NCI-H2171 (cell line): ENCODE data around the gene AK1.

ENCODE experiments used
- DNase-seq: peaks from one replicate; lab custom pipeline; 2025; lab: John Stamatoyannopoulos, UW

The AK1 gene

GRCh38 chr9:127909839-127910273, 32.4 kb upstream of the AK1 start:
- no peak for DNase-seq

DNA sequence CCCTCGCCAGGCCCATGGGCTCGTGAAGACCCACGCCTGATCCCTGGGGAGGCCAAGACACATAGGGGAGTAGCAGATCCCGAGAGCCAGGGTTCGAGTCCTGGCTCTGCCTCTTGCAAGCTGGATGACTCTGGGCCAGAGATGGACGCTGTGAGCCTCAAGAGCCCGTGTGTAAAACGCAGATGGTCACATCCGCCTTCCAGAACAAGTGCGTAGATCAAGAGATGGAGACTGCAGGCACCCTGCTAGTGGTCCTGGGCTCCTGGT, 31.1 kb upstream of the AK1 start:
- DNase-seq = no peak

DNA sequence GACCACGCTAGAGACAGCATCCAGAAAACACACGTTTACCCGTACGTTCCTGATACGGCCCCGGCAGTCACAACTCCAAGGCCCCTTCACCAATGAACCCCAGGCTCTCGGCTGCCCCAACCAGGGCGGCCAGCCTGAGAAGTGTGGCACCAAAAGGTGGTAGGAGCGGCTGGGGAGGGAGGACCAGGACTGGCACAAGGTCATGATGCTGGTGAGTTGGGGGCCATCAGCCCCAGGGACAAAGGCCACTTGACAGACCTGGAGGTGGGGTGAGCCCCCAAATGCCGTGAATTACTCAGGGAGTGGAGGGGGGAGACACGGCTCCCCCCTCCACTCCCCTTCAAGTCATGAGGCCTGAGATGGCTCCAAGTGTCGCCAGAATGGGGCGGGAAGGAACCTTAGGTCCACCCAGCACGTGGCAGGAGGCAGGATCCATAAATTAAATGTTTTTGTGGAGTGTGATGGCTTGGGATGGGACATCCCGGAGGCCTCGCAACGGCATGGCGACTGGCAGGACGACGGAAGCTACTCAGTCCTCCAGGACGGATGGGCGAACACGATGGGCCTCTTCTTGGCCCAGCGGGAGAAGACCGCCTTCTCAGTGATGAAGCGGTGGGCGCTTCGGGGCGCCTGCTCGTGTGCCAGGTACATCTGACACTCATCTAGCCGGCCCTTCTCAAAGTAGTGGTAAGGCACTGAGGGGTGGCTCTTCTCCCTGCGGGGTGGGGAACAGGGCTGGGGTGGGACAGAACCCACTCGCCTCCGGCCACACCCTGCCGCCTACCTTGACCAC, 30.6 kb upstream of the AK1 start:
- no peak for DNase-seq

- no peak for DNase-seq
Observed at GRCh38 chr9:127905788-127906191, 28.3 kb upstream of the AK1 start.

- DNase-seq = no peak
Observed at GRCh38 chr9:127905004-127905728, 27.7 kb upstream of the AK1 start.

GRCh38 chr9:127904561-127905003, 27.1 kb upstream of the AK1 start:
- no peak for DNase-seq

- DNase-seq = no peak
Observed at GRCh38 chr9:127903557-127904475, 26.3 kb upstream of the AK1 start.

DNA sequence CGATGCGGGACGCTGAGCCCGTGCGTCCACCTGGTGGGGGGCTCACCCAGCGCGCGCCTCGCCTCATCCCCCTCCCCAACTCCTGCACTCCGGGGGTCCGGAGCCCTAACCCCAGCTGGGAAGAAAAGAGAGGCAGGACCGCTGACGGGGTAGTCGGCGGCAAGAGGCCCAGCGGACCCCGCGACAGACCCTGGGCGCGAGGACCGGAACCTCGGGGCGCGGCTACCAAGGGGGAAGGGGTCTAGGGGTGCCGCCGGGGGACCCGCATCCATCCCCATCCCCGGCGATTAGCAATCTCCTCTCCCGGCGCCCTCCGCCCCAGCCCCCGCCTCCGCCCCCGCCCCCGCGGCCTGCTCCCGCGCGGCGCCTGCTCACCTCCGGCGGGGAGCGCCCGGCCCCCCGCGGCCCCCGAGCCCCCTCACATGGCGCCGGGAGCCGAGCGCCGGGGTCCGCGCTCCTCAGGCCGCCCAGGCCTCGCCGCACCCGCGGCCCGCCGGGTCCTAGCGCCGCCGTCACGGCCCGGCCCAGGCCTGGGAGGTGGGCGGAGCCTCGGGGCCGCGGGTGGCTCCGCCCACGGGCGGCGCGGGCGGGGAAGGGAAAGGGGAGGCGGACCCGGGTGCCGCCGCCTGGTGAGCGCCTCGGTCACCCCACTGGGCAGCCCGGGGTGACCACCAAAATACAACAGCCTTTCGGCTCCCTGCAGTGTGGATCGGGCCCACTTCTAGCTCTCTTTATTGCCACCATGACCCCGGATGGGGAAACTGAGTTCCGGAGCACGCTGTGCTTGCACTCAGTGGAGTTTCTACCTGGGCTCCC, 21.9 kb upstream of the AK1 start, which contains the start of gene ST6GALNAC6:
ST6GALNAC6 (minus strand) TSS at position 476 of the 816 bp plus-strand sequence. CDS start 1,622 bp downstream, outside the sequence.
- peak; percentile 86 for DNase-seq

- DNase-seq = no peak
Observed at GRCh38 chr9:127898433-127899127, 21.1 kb upstream of the AK1 start.

- DNase-seq = peak; percentile 47
Observed at GRCh38 chr9:127897193-127897692, 19.8 kb upstream of the AK1 start.

DNA sequence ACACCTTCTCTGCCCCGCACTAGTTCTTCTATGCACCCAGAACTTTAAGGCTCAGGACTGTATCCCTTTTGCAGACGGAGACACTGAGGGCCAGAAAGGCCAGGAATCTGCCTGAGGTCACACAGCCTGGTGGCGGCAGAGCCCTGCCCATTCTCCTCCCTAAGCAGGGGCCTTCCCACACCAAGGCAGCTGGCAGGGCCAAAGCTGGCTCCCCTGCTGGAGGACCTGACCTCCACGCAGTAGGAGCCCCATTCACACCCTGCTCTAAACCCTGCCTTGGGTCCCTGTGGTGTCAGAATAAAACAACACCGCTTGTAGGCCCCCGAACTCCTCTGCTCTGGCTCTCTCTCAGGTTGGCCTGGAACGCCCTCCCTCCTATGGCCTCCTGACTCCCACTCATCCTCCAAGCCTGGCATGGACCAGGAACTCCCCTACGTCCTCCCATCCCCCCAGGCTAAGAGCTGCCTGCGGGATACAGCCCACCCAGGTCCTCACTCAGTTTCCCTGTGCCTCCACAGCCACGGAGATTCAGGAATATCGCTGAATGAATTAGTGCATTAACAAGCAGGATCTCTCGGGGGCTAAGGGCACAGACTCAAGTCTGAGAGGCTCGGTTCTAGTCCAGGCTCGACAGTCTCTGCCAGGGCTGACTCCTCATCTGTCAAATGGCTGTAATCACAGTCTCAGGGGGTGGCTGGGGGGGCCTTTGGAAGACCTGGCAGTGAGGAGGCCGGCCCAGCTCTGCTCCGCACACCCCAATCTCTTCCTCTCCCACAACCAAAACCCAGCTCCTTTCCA, 19.1 kb upstream of the AK1 start:
- DNase-seq = no peak

- DNase-seq = no peak
Observed at GRCh38 chr9:127895811-127896210, 18.3 kb upstream of the AK1 start.

DNA sequence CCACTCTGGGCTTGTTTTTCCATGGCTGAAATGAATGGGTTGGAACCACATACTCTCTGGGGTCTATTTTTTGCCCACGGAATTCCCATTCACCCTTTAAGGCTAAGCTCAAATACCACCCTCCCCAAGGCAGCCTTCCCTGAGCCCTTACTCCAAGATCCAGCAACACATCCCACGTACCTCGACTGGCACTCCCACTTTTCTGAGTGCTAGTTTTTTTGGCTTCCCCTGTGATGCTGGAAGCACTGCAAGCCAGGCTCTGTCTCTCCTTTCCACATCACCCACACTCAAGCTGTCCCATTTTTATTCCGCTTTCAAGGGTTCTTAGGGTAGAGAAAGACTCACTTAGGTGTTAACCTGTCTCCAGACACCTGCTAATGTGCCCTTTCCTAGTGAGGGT, 15.9 kb upstream of the AK1 start:
- no peak for DNase-seq

- no peak for DNase-seq
Observed at GRCh38 chr9:127892831-127893230, 15.4 kb upstream of the AK1 start.

- DNase-seq = no peak
Observed at GRCh38 chr9:127890053-127890452, 12.6 kb upstream of the AK1 start.

DNA sequence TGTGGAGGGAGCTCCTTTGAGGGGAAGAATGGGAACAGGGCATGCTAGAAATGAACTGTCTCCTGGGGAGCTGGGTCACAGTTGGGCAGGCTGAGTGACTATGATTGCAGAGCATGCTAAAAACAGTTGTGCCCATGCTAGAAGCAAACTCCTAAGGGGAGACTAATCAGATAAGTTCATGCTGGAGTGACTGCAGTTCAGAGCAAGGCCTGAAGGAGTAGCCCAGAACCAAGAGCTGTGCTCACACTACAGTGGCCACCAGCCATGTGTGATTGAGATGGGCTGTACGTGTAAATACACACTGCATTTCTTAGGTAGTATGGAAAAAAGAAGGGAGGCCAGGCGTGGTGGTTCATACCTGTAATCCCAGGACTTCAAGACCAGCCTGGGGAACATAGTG, 10.3 kb upstream of the AK1 start:
- no peak for DNase-seq

- DNase-seq = no peak
Observed at GRCh38 chr9:127886401-127886972, 9.0 kb upstream of the AK1 start.

GRCh38 chr9:127885508-127886281, 8.2 kb upstream of the AK1 start:
- DNase-seq = no peak
